ENCODE measurements around the gene TMED3.

TMED3 gene

GRCh38 chr15:79310985-79311900, at the start of gene TMED3:
TSS of gene TMED3 (plus strand) at chr15:79311112. CDS start at chr15:79311250, 138 bp downstream.
- peak; percentile 83 for DNase-seq (ENCODE audit: low read depth)

- DNase-seq (ENCODE audit: low read depth) = no peak
These were observed 49.1 kb upstream of the TMED3 start for GRCh38 chr15:79261836-79262235.

- no peak for DNase-seq (ENCODE audit: low read depth)
These were observed 45.7 kb upstream of the TMED3 start for GRCh38 chr15:79265167-79265566.

GRCh38 chr15:79265987-79266579, 44.8 kb upstream of the TMED3 start:
- DNase-seq (ENCODE audit: low read depth) = no peak

- DNase-seq (ENCODE audit: low read depth) = no peak
These were observed 28.3 kb upstream of the TMED3 start, which contains the start of gene ANKRD34C for GRCh38 chr15:79282371-79283251. TSS of gene ANKRD34C (plus strand) at chr15:79282722. CDS start at chr15:79293285, 10,563 bp downstream.

GRCh38 chr15:79283252-79284048, 27.5 kb upstream of the TMED3 start:
- DNase-seq (ENCODE audit: low read depth) = peak; percentile 21

GRCh38 chr15:79290642-79291275, 20.2 kb upstream of the TMED3 start:
- no peak for DNase-seq (ENCODE audit: low read depth)

GRCh38 chr15:79292011-79292410, 18.9 kb upstream of the TMED3 start:
- no peak for DNase-seq (ENCODE audit: low read depth)

GRCh38 chr15:79294075-79294474, 16.8 kb upstream of the TMED3 start:
- no peak for DNase-seq (ENCODE audit: low read depth)

- no peak for DNase-seq (ENCODE audit: low read depth)
These were observed 14.3 kb upstream of the TMED3 start for GRCh38 chr15:79296583-79296982.

GRCh38 chr15:79299126-79299840, 11.6 kb upstream of the TMED3 start:
- DNase-seq (ENCODE audit: low read depth) = no peak

- DNase-seq (ENCODE audit: low read depth) = no peak
These were observed 11.1 kb upstream of the TMED3 start for GRCh38 chr15:79299841-79300235.

GRCh38 chr15:79307251-79307650, 3.7 kb upstream of the TMED3 start:
- no peak for DNase-seq (ENCODE audit: low read depth)

GRCh38 chr15:79308874-79309273, 2.0 kb upstream of the TMED3 start:
- DNase-seq (ENCODE audit: low read depth) = no peak

GRCh38 chr15:79310612-79310984, 314 bp upstream of the TMED3 start:
- DNase-seq (ENCODE audit: low read depth) = no peak

- no peak for DNase-seq (ENCODE audit: low read depth)
These were observed 1.1 kb downstream of the TMED3 start for GRCh38 chr15:79311901-79312553.

- no peak for DNase-seq (ENCODE audit: low read depth)
These were observed 3.3 kb downstream of the TMED3 start for GRCh38 chr15:79314186-79314585.

GRCh38 chr15:79314811-79315210, 3.9 kb downstream of the TMED3 start:
- DNase-seq (ENCODE audit: low read depth) = no peak

GRCh38 chr15:79315623-79316328, 4.9 kb downstream of the TMED3 start:
- no peak for DNase-seq (ENCODE audit: low read depth)
